HG02571 (cell line): ENCODE measurements around the gene SCTR.
A peak's percentile ranks its signal among the peaks of the same experiment; 100 is the strongest.

Experiments
- ATAC-seq: cut with Tn5 transposase; IDR thresholded peaks from one replicate; pipeline ENCODE4 v1.9.1; 2021; ENCODE audit warnings: mild to moderate bottlenecking, moderate library complexity; ENCODE audit not compliant: unreplicated experiment

The SCTR gene

DNA sequence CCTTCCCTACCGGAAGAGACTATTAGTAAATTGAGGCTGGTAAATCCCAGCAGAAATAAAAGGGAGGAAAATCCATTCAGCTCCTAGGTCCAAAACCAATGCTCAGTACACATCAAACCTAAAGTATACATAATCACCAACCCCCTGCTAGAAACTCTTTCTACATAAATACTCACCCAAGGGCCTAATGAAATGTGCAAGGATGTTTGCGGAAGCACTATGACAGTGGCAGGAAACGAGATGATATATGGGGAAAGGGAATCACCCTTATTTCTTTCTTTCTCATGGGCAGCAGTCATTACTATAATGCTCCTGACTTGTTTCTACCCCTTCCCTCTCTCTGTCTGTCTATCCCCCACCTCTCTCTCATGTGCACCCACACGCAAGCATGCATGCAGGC, 1.3 kb upstream of the SCTR start:
- no peak for ATAC-seq

DNA sequence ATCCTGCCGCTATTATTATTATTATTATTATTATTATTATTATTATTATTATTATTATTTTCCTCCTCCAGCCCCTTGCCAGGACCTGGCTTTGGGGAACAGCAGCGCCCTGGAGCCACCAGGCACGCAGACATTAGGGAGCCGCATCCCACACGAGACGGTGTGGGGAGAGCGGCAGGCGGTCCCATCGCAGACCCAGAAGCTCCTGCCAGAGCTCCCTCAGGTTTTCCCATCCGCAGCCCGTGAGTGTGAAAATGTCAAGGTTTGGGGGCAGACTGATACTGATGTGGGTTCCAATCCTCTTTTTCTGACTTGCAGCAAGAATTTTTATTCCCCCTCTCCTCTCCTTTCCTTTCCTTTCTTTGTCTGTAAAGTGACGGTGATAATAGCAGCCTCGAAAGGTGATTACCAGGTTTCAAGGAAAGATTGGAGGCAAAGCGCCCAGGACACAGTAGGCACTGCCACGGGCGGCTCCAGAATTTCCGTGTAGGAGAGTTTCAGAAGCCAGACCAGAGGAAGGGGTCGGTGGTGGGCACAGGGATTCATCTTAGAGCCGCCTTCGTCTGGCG, 816 bp downstream of the SCTR start:
- no peak for ATAC-seq

DNA sequence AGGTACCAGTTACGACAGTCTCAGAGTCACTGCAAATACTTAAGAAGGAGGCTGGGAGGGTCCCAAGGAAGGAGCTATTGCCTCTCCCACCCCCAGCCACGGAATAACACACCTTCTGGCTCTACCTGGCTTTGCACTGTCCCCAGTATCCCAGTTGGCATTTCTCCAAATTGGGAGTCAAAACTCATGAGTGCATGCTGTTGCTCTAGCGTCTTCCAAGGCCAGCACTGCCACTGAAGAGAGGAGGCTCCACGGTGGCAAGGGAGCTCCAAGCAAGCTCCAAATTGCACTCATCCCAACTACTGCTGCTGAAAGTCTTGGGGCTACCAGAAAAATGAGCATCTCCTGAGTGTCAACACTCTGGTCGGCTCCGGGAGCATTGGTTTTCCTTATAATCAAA, 1.6 kb downstream of the SCTR start:
- ATAC-seq = no peak

DNA sequence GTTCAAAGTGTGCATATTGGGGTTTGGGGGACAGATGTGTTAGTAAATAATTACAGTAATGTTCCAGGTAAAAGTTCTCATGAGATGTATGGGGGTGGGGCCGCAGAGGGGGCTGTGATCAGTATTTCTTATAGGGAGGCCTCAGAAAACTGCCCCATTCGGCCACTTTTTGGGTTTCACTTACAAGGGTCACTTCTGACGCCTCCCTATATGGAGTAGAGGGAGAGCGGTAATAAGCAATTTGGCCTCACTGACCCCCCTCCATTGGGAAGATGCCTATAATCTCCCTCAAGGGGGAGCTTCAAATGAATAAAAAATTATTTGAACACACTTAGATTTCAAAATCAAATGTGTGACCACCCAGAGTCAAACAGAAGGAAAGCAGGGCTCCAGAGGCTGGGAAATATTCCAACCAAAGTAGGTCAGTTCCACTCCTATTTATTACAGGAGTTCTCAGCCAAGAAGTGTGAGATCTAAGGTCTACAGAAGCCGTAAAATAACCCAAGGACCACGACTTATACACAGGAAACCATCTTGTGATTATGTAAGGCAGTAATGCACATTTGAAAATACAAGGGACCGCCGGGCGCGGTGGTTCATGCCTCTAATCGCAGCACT, 2.7 kb downstream of the SCTR start:
- ATAC-seq = no peak

DNA sequence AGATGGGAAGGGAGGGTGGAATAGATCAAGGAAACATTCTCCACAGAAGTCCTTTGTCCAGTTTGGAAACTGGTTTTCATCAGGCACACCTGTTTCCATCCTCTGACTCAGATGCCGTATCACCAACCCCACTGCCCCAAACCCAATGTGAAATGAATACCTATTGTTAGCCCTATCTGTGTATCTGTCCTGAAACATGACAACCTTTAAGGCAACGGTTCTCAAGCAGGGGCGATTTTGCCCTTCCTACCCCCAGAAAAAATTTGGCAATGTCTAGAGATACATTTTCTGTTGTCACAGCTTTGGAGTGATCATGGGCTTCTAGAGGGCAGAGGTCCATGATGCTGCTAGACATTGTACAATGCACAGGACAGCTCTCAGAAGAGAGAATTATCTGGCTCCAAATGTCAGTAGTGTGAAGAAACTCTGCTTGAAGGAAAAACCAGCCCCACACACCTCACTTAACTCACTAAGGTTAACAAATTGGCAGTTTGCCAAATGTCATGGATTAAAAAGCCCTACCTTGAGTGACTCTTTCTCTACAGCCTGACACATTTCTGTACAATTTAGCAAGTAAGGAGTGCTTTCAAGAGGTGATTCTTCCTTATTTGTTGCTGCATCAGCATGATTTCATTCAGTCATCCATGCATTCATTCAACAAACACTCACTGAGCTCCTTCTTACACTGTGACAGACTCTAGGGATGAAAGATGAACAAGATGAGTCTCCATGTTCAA, 3.4 kb downstream of the SCTR start:
- ATAC-seq = no peak

DNA sequence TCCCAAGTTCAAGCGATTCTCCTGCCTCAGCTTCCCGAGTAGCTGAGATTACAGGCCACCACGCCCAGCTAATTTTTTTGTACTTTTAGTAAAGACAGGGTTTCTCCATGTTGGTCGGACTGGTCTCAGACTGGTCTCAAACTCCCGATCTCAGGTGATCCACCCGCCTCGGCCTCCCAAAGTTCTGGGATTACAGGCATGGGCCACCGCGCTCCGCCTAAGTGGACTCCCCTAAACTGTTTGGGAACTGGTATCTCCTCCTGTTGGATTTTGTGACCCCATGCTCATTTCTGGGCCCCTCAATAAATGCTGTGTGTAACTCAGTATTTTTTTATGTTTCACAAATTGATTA, 5.2 kb downstream of the SCTR start:
- no peak for ATAC-seq

DNA sequence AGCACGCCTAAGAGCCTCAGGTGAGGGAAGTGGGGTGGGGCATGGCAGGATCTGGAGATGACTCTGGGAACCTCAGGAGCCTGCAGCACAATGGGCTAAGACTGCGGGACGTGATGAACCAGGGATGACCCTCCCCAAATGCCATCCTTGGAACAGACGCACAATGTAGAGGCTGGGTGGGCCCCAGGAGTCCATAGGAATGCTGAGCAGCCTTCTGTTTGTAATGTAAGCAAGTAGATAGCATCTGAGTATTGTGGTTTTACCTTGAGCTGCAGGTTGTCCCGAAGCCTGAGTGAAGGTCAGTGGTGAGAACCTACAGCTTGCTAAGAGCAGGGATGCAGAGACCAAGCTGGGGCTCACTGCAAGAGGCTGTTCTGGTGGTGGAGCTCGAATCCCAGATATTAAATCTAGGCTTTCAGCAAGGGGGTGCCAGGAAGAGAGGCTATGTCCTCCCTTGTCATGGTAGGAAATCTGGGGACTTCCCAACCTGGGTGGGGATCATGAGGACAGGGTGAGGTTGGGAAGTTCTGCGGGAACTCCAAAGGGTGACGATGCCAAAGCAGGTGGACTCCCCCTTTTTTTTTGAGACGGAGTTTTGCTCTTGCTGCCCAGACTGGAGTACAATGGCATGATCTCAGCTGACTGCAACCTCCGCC, 5.8 kb downstream of the SCTR start:
- no peak for ATAC-seq

DNA sequence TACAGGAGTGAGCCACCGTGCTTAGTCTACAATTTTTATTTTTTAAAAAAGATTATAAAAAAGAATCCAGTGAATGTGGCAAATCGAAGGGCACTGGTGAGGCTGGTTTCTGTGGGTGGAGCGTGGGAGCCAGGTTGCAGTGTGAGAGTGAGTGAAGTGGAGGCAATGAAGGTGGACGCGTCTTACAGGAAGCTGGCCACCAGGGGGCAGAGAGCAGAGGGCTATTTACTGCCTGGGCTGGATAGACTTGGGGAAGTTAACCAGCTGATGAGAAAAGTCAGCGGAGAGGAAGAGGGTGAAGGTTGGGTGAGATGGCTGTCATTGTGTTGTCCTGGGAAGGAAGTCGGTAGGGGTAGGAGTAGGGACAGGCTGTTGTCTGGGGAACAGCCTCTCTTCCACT, 6.8 kb downstream of the SCTR start:
- peak; percentile 78 for ATAC-seq

DNA sequence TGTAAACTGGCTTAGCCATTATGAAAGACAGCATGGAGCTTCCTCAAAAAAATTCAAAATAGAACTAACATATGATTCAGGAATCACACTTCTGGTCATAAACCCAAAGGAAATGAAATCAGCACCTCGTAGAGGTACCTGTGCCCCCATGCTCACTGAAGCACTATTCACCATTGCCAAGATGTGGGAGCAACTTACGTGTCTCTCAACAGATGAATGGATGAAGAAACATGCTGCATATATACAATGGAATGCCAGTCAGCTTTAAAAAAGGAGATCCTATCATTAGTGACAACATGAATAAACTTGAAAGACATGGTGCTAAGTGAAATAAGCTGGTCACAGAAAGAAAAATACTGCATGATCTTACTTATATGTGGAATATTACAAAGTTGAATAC, 8.2 kb downstream of the SCTR start:
- no peak for ATAC-seq

DNA sequence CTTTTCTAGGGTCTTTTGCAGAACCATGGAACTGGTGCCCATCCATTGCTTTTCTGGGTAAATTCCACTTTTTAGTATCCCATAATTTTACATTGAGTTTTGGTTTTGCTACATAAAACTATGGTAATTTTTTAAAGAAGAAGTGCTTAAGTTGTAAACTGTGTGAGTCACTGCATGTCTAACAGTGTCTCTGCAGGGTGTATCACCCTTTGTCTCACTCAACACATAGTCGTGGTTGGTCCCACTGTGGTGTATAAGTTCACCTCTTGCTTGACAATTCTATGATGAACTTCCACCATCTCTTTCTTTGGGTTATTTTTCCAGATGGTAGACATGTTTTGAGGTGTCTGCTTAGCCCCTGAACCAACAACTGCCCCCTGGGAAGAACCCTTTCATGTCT, 10.5 kb downstream of the SCTR start:
- no peak for ATAC-seq

DNA sequence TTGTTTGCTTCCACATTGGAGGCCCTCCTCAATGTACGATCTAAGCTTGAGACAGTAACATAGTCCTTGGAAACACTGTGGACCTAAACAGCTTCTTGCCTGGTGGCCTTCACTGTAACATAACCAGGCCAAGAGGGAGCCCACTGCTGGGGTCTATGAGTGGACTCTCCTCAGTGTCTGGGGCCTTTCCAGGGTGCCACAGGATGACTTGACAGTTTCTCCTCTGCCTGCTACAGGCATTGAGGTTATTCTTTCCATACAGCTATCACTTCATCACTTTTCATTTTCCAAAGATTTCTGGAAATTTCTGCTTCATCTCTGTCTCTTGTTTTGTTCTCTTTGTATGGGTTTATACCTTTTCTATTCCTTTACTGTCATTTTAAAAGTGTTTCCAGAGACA, 11.3 kb downstream of the SCTR start:
- ATAC-seq = no peak

DNA sequence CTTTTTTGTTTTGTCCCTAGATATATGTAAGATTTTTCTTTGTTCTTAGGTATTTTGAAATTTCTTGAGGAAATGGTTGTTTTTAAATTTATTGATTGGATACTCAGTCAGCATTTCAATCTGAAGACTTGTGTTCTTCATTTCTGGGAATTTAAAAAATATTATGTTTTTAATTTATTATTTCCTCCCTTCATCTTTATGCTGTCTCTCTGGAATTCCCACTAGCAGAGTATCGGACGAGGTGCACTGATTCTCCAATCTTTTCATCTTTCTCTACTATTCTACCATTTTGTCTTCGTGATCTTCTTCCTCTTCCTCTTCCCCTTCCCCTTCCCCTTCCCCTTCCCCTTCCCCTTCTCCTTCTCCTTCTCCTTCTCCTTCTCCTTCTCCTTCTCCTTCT, 12.3 kb downstream of the SCTR start:
- no peak for ATAC-seq

DNA sequence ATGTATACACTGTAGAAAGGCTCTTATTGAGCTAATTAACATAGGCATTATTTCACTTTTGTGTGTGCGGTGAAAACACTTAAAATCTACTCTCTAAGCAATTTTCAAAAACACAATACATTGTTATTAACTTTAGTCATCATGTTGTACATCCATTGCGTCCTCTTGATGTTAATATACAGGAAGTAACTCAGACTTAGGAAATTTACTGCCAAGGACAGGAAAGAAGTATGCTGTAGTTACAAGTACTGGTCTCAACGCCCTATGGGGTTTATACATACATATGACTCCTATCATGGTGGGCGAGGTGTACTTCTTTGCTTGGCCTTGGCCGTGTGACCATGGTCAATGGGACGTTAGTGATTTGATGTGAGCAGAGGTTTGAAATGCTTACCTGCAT, 15.5 kb downstream of the SCTR start:
- ATAC-seq = no peak

DNA sequence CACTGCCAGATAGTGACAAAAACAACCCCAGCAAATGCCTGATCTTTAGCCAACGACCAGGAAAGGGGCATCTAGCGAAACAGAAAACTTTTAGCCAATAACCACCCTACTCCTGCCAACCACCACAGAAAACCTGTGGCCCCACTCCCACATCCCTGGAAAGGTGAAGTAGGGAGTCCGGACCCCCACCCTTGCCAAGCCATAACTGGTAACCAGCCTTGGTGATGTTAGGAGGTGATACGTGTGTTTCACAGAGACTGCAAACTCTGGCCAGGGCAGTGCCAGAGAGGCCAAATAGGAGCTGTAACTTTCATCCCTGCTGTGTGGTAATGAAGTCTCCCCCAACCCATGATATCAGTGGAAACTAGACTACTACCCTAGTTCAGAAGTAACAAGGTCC, 27.6 kb downstream of the SCTR start:
- no peak for ATAC-seq

DNA sequence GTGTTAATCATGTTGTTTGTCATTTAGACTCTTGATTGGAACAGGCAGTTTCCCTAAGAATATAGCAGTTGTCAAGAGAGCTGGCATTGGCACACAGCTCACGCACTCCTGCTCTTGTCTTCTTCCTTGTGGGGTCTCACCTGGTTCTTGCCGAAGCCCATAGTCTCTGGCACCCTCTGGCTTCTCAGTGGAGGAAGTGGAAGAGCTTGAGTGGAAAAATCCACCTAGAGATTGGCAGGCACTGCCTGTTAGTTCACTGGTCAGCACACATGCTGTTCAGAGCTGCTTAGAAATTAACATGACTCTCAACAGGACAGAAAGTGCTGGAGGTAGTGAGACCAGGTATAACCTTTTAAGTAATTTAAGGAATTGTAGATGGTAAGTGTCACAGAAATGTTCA, 28.3 kb downstream of the SCTR start:
- ATAC-seq = no peak

DNA sequence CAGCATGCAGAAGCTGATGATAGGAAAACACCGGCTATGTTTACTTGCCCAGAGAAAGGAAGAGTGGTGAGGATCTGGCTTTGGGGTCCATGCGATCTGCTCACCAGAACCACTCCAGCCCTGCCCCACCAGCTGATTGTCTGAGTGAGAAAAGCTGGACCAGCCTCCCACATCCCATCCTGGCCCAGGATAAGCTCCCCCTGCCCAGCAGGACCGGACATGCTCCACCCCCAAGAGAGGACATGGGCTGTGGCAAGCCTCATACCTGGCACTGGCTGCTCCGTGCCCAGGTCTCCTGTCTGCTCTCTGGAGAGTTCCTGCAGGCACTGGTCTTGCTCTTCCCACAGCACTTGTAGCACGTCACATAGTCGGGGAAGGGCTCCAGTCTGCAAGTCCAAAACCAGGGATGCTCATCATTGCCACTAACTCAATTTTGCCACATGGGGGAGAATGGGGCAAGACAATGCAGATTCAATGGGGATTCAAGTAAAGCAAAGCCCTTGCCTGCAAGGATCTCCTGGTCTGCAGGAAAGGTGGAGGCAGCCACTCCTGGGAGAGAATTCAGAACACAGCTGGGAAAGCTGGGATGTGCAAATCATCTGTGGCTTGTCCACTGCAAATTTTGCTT, 30.0 kb downstream of the SCTR start:
- ATAC-seq = no peak

DNA sequence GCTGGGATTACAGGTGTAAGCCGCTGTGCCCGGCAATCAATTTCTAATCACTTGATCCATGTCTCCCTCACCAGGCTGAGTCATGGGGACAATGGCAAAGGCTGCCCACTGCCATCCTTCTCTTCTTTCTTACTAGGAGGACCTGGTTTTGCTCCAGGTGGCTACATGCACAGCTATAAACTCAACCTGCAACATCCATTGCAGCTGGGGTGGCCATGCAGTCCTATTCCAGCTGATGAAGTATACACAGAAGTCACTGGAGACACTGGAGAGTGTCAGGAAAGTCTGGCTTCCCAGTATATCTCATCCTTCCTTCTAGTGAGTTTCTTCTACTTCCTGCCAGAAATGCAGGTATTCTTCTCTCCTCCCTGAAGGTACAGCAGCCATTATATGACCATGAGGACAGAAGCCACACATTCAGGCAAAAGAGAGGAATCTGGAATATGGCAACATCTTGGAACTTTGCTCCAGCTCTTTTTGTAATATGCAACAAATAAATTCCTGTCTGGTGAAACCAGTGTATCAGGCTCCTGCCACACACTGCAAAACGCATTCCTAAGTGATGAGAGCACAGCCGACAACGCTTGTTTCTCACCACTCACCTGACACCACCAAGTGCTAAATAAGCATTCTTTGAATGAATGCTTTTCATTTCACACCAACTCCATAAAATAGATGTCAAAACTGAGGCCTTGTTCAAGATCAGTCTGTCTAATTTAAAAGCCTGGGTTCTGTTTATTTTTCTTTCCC, 32.3 kb downstream of the SCTR start:
- ATAC-seq = no peak

DNA sequence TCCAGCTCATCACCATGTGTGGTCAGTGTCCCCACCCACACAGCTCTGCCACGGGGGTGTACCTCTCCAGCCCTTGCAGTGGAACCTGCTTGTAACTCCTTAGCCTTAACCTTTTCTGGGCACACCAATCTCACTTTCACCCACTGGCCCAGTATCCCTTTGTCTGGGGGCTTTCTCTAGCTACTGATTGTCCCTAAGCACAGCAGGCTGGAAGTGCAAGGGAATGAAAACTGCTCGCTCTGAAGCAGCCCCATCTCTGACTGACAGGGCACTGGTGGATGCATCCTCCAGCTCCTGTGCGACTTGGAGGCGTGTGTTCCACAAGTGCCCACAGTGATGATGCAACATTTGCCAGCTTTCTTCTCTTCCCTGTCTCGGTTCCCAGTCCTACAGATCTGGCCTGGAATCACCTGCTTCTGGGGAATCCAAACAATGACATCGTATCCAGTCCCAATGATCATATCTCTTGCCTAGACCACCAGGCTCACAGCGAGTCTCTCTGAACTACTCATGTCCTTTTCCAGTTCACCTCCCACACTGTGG, 33.6 kb downstream of the SCTR start:
- no peak for ATAC-seq

DNA sequence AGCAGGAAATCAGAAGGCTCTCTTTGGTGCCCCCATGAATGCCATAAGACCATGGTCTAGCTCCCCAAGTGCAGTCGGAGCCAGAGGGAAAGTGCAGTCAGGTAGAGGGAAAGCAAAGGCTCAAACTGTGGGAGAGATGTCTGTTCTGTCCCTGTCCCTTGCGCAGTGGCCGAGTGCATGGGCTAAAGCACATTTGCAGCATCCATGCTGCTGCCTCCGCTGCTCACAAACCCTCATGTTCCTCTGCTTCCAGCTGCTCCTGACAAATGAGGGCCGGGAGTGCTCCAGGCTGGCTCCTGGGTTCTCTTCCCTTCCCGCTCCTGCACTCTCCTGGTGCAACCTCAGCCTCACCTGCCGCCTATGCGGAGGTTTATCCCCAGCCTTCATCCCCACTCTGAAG, 34.2 kb downstream of the SCTR start:
- ATAC-seq = no peak

DNA sequence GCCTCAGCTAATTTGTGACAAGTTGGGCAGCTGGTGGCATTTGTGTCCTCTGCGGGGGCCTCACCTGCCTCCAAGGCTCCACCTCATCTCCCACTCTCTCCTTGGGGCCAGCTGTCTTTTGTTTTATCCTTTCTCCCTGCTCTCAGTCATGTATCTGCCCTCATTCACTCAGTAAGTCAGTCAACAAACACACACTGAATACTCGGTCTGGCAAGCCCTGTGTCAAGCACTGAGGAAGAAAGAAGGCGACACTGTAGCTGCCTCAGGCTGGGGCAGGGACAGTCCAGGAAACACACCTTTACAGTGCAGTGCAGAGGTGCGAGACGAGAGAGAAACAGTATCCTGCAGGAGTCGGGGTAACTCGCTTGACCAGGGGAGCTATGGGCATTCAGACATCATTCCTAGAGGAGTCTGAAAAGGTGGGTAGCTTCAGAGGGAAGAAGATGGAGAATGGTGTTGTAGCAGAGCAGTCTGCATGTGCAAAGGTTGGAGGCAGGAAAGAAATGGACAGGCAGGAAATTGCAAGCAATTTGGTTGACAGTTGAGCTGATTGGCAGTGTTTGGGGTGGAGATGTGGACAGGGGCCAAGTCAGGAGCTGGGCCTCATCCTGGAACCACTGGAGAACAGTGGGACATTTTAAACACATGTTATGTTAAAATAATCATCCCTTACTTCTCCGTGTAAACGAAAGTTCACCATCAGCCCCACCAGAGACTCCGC, 34.9 kb downstream of the SCTR start:
- no peak for ATAC-seq
